ENCODE data around the gene CXCL5.

DNA sequence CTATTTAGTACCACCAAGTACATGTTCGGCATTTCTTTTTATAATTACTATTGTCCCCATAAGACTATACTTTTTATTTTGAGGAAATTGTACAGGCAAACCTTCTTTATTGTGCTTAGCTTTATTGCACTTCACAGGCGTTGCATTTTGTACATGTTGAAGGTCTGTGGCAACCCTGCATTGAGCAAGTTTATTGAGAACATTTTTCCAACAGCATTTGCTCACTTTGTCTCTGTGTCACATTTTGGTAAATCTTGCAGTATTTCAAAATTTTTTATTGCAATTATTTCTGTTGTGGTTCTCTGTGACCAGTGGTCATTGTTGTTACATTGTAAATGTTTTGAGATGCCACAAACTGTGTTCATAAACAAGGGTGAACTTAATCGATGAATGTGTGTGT, 10.8 kb upstream of the CXCL5 start:
- TF ChIP-seq, protein P1, sequence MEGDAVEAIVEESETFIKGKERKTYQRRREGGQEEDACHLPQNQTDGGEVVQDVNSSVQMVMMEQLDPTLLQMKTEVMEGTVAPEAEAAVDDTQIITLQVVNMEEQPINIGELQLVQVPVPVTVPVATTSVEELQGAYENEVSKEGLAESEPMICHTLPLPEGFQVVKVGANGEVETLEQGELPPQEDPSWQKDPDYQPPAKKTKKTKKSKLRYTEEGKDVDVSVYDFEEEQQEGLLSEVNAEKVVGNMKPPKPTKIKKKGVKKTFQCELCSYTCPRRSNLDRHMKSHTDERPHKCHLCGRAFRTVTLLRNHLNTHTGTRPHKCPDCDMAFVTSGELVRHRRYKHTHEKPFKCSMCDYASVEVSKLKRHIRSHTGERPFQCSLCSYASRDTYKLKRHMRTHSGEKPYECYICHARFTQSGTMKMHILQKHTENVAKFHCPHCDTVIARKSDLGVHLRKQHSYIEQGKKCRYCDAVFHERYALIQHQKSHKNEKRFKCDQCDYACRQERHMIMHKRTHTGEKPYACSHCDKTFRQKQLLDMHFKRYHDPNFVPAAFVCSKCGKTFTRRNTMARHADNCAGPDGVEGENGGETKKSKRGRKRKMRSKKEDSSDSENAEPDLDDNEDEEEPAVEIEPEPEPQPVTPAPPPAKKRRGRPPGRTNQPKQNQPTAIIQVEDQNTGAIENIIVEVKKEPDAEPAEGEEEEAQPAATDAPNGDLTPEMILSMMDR (IDR thresholded peaks at IDR 0.05; ENCODE audit: insufficient read depth, low read length), result no peak
- TF ChIP-seq, protein P2, sequence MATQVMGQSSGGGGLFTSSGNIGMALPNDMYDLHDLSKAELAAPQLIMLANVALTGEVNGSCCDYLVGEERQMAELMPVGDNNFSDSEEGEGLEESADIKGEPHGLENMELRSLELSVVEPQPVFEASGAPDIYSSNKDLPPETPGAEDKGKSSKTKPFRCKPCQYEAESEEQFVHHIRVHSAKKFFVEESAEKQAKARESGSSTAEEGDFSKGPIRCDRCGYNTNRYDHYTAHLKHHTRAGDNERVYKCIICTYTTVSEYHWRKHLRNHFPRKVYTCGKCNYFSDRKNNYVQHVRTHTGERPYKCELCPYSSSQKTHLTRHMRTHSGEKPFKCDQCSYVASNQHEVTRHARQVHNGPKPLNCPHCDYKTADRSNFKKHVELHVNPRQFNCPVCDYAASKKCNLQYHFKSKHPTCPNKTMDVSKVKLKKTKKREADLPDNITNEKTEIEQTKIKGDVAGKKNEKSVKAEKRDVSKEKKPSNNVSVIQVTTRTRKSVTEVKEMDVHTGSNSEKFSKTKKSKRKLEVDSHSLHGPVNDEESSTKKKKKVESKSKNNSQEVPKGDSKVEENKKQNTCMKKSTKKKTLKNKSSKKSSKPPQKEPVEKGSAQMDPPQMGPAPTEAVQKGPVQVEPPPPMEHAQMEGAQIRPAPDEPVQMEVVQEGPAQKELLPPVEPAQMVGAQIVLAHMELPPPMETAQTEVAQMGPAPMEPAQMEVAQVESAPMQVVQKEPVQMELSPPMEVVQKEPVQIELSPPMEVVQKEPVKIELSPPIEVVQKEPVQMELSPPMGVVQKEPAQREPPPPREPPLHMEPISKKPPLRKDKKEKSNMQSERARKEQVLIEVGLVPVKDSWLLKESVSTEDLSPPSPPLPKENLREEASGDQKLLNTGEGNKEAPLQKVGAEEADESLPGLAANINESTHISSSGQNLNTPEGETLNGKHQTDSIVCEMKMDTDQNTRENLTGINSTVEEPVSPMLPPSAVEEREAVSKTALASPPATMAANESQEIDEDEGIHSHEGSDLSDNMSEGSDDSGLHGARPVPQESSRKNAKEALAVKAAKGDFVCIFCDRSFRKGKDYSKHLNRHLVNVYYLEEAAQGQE (IDR thresholded peaks at IDR 0.05; ENCODE audit: insufficient replicate concordance, low read depth), result no peak
- no peak for TF ChIP-seq POLR2AphosphoS5 (IDR thresholded peaks at IDR 0.05; ENCODE audit: low read depth)
